Tibial artery (tissue), 4 donors: Measurements from ENCODE around the gene GLUL.
"Not testable (repeated sequence)": the region's sequence is repeated elsewhere in the genome, so short reads cannot be mapped to it uniquely, and the experiment has no call there.

Experiments
- DNase-seq, 2 donors: peaks; one replicate each; pipeline ENCODE4 v3.0.0-alpha.2; 2019
- H3K27ac ChIP-seq, 2 donors: fragments of 200-600 bp; sonication (generic) in 1 of 2; 1 replicate in 1 of 2; 2 replicates in 1 of 2; pipeline ENCODE4 v1.5.1; 2018 to 2019; ENCODE audit warnings: mild to moderate bottlenecking in 1 of 2
- H3K27me3 ChIP-seq, 2 donors: fragments of 200-600 bp; sonication (generic) in 1 of 2; one replicate each; pipeline versions ENCODE4 v1.5.1 to v1.6.0; 2016 to 2019
- H3K36me3 ChIP-seq, 3 donors: fragments of 200-600 bp; sonication (generic) in 2 of 3; one replicate each; pipeline ENCODE4 v1.5.1; 2016 to 2019; ENCODE audit warnings: mild to moderate bottlenecking in 2 of 3
- H3K4me1 ChIP-seq, 4 donors: fragments of 200-600 bp; sonication (generic) in 2 of 4; 1 replicate in 3 of 4; 2 replicates in 1 of 4; pipeline ENCODE4 v1.5.1; 2016 to 2019
- H3K4me3 ChIP-seq, 2 donors: fragments of 200-600 bp; sonication (generic) in 1 of 2; 1 replicate in 1 of 2; 2 replicates in 1 of 2; pipeline ENCODE4 v1.5.1; 2018 to 2019; ENCODE audit warnings: mild to moderate bottlenecking in 2 of 2
- H3K9me3 ChIP-seq, 3 donors: fragments of 200-600 bp; sonication (generic) in 1 of 3; one replicate each; pipeline ENCODE4 v1.5.1; 2016 to 2019
- CTCF ChIP-seq, 2 experiments: fragments of 200-600 bp in 1 of 2; fragments of 450-650 bp in 1 of 2; IDR thresholded peaks; one replicate each; pipeline ENCODE4 v1.5.1; 2017 to 2019; ENCODE audit warnings: antibody characterized with exemption in 2 of 2, mild to moderate bottlenecking in 1 of 2, moderate library complexity in 1 of 2
- intact Hi-C: fragments of 100-400 bp; cut with DNase I; formaldehyde crosslinking; loops from one replicate; pipeline ENCODE4 v1.15.0; 2023; ENCODE audit warnings: low total_unique reads

The GLUL gene

GRCh38 chr1:182383037-182383661 is 8.4 kb downstream of the GLUL start:
- Histone ChIP-seq H3K4me1 (peaks cover 0 to 27% (median 11%) of the 10 kb centered on the region in 4 donors), H3K36me3 (peaks cover 62 to 73% (median 64%) of the 10 kb centered on the region in 3 donors), H3K4me3 (no peak overlapping the region), H3K27ac (no peak overlapping the region), H3K9me3 (no peaks in the 10 kb centered on the region), H3K27me3 (no peaks in the 10 kb centered on the region)
- intact Hi-C loops, result no loop called here
- no peak for DNase-seq
- TF ChIP-seq CTCF (IDR thresholded peaks at IDR 0.05), result no peak

- intact Hi-C loops, result no loop called here
- no peak overlapping the region for H3K27ac ChIP-seq
- no peaks in the 10 kb centered on the region for H3K9me3 ChIP-seq
- no peak overlapping the region for H3K4me3 ChIP-seq
- H3K36me3 ChIP-seq, result peaks cover 52 to 63% (median 55%) of the 10 kb centered on the region in 3 donors
- H3K27me3 ChIP-seq, result no peaks in the 10 kb centered on the region
- peaks cover 0 to 17% (median 7%) of the 10 kb centered on the region in 4 donors for H3K4me1 ChIP-seq
- no peak for TF ChIP-seq CTCF (IDR thresholded peaks at IDR 0.05)
- DNase-seq, result no peak
Observed at GRCh38 chr1:182381962-182382819, 9.4 kb downstream of the GLUL start.

GRCh38 chr1:182380199-182380598 is 11.4 kb downstream of the GLUL start:
- H3K27ac ChIP-seq, result no peak overlapping the region

GRCh38 chr1:182379781-182380180 is 11.8 kb downstream of the GLUL start:
- not testable (repeated sequence) for H3K4me3 ChIP-seq

More at GRCh38 chr1:182380199-182380598, 11.4 kb downstream of the GLUL start:
- no peak for TF ChIP-seq CTCF (IDR thresholded peaks at IDR 0.05)
- H3K4me1 ChIP-seq, result no peaks in the 10 kb centered on the region
- H3K9me3 ChIP-seq, result no peaks in the 10 kb centered on the region
- no peak overlapping the region for H3K4me3 ChIP-seq
- DNase-seq, result no peak
- no peaks in the 10 kb centered on the region for H3K27me3 ChIP-seq
- H3K36me3 ChIP-seq, result peaks cover 32 to 44% (median 35%) of the 10 kb centered on the region in 3 donors
- intact Hi-C loops, result no loop called here

GRCh38 chr1:182376936-182377574 is 14.5 kb downstream of the GLUL start:
- peaks cover under 1 to 12% (median 3%) of the 10 kb centered on the region in 3 donors for H3K36me3 ChIP-seq
- H3K4me1 ChIP-seq, result peaks cover 0 to 4% (median 0%) of the 10 kb centered on the region in 4 donors
- no peak for TF ChIP-seq CTCF (IDR thresholded peaks at IDR 0.05)
- no peaks in the 10 kb centered on the region for H3K27me3 ChIP-seq
- no peak overlapping the region for H3K4me3 ChIP-seq
- no peaks in the 10 kb centered on the region for H3K9me3 ChIP-seq
- no peak overlapping the region for H3K27ac ChIP-seq
- DNase-seq, result no peak
- intact Hi-C loops, result no loop called here

More at GRCh38 chr1:182379781-182380180, 11.8 kb downstream of the GLUL start:
- peaks cover 28 to 39% (median 30%) of the 10 kb centered on the region in 3 donors for H3K36me3 ChIP-seq
- DNase-seq, H3K27me3 ChIP-seq, H3K27ac ChIP-seq, H3K9me3 ChIP-seq, intact Hi-C loops, H3K4me1 ChIP-seq: not testable (repeated sequence)
